ENCODE measurements around the gene SRRM3. TPM values are rescaled to one million over a fixed set of nuclear protein-coding genes. Genes with fewer than 3 reads are reported as not detected.
"Not testable (repeated sequence)": the region's sequence is repeated elsewhere in the genome, so short reads cannot be mapped to it uniquely, and the experiment has no call there.

Gene SRRM3
- total RNA-seq, 1 donor from 2014 or later: 0.23 TPM

DNA sequence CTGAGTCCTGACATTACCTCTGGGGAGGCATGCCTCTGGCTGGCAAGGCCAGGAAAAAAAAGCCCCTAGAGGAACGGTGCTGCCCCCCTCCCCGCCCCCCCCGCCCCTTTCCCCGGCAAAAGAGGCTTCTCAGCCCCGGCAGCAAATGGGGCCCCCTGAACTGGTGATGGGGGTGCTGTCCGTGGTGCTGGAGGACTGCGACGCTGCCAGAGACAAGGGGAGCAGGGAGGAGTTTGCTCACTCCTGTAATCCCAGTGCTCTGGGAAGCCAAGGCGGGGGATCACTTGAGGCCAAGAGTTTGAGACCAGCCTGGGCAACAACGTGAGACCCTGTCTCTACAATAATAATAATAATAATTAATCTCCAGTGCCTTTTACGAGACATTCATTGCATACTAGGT, 23.7 kb downstream of the SRRM3 start:
- Mint-ChIP-seq H3K36me3 (ENCODE audit: low read depth) (no peaks in the 10 kb centered on the region), H3K27me3 (ENCODE audit: low read depth) (peaks cover 5% of the 10 kb centered on the region), H3K9me3 (no peaks in the 10 kb centered on the region), H3K4me1 (ENCODE audit: low read depth) (no peaks in the 10 kb centered on the region), H3K4me3 (ENCODE audit: low read depth) (no peak overlapping the region), H3K27ac (no peak overlapping the region)
- peak; percentile 18 for DNase-seq (ENCODE audit: low spot score)
- intact Hi-C loops (cut with micrococcal nuclease): no loop called here

DNA sequence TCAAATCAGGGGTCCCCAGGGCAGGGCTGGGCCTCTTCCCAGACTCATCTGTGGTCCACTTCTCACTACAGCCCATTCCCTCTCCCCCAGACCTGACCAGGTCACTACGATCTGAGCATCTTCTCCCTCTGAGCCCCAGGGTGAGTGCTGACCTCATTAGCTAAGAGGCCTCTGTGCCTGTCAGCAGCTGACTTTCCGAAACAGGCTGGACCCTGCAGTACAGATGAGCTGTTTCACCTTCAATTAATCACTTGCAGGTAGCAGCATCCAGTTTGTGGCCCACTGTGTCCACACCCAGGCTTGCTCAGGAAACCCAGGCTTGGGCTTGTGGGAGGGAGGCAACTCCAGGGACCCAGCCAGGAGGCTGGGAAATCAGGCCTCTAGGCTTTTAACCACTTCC, 24.3 kb downstream of the SRRM3 start:
- Mint-ChIP-seq H3K27me3 (ENCODE audit: low read depth) (peaks cover 6% of the 10 kb centered on the region), H3K4me1 (ENCODE audit: low read depth) (no peaks in the 10 kb centered on the region), H3K4me3 (ENCODE audit: low read depth) (no peak overlapping the region), H3K27ac (no peak overlapping the region), H3K9me3 (no peaks in the 10 kb centered on the region), H3K36me3 (ENCODE audit: low read depth) (no peaks in the 10 kb centered on the region)
- intact Hi-C loops (cut with micrococcal nuclease): no loop called here
- DNase-seq (ENCODE audit: low spot score): no peak

DNA sequence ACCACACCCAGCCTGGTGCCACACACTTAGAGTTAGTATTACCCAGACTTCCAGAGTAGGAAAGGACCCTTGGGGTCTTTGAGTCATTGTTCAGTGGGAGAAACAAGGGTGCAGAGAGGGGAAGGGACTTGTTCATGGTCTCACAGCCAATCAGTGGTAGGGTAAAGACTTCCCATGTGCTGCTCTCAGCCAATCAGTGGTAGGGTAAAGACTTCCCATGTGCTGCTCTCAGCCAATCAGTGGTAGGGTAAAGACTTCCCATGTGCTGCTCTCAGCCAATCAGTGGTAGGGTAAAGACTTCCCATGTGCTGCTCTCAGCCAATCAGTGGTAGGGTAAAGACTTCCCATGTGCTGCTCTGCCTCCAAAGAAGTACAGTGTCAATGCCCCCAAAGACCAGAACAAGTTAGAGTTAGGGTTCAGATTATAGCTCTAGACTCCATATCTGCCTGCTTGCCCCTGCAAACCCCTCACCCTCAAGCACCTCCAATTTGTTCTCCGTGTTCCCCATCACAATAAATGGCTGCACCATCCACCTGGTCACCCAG, 25.3 kb downstream of the SRRM3 start:
- peaks cover 13% of the 10 kb centered on the region for H3K27me3 Mint-ChIP-seq (ENCODE audit: low read depth)
- DNase-seq (ENCODE audit: low spot score); intact Hi-C loops (cut with micrococcal nuclease); H3K9me3 Mint-ChIP-seq; H3K4me3 Mint-ChIP-seq (ENCODE audit: low read depth); H3K36me3 Mint-ChIP-seq (ENCODE audit: low read depth); H3K27ac Mint-ChIP-seq; H3K4me1 Mint-ChIP-seq (ENCODE audit: low read depth): not testable (repeated sequence)

DNA sequence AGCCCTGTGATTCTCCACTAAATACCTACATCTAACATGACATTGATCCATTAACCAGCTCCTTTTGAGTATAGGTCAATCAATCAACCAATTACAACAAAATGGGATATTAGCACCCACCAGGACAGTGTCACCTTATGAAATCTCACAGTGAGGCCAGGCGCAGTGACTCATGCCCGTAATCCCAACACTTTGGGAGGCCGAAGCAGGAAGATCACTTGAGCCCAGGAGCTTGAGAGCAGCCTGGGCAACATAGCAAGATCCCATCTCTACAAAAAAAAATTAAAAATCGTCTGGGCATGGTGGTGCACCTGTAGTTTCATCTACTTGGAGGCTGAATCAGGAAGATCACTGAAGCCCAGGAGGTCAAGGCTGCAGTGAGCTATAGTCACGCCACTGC, 28.5 kb downstream of the SRRM3 start:
- intact Hi-C loops (cut with micrococcal nuclease): loop anchor here (10.0 kb wide), 1 partner anchor 45 kb away; no protein-coding TSS in a partner anchor
- Mint-ChIP-seq H3K4me3 (ENCODE audit: low read depth) (no peak overlapping the region), H3K9me3 (no peaks in the 10 kb centered on the region), H3K27me3 (ENCODE audit: low read depth) (peaks cover 30% of the 10 kb centered on the region), H3K36me3 (ENCODE audit: low read depth) (no peaks in the 10 kb centered on the region), H3K27ac (no peak overlapping the region), H3K4me1 (ENCODE audit: low read depth) (peaks cover 3% of the 10 kb centered on the region)
- no peak for DNase-seq (ENCODE audit: low spot score)

DNA sequence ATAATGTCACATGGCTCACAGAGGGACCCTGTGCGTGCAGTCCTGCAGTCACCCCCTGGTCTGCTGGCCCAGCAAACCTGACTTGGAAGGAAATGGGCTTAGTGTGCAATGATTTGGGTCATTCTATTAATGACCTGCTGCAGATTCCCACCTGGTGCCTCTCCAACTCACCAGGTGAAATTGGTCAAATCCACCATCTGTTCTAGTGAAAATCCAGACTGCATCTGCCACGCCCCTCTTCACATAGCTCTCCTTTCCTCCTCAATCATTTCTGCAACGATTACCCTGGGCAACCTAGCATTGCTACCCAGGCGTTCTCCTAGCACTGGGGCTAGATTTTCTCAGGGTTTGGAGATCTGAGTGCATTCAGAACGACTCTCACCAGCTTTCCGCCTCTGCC, 29.4 kb downstream of the SRRM3 start:
- H3K27ac Mint-ChIP-seq: no peak overlapping the region
- H3K4me1 Mint-ChIP-seq (ENCODE audit: low read depth): peaks cover 3% of the 10 kb centered on the region
- DNase-seq (ENCODE audit: low spot score): no peak
- H3K9me3 Mint-ChIP-seq: no peaks in the 10 kb centered on the region
- peaks cover 30% of the 10 kb centered on the region for H3K27me3 Mint-ChIP-seq (ENCODE audit: low read depth)
- H3K4me3 Mint-ChIP-seq (ENCODE audit: low read depth): no peak overlapping the region
- intact Hi-C loops (cut with micrococcal nuclease): loop anchor here (10.0 kb wide), 1 partner anchor 46 kb away; no protein-coding TSS in a partner anchor
- no peaks in the 10 kb centered on the region for H3K36me3 Mint-ChIP-seq (ENCODE audit: low read depth)

DNA sequence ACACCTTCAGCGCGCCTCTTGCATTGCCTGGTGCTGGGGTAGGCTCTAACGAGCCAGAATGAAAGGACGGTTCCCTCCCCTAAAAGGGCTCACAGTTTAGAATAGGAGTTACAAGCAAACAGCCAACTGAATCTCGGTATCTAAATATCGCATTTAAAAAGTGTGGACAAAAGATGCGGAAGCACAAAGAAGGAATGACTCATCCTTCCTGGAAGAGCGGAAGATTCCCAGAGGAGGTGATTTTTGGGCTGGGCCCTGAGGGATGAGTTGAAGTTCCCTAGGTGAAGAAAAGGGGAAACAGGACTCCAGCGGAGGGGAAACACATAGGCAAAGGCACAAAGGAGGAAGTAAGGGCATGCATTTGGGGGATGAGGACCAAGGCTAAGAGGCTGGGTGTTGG, 29.9 kb downstream of the SRRM3 start:
- intact Hi-C loops (cut with micrococcal nuclease): loop anchor here (10.0 kb wide), 1 partner anchor 47 kb away; no protein-coding TSS in a partner anchor
- no peak for DNase-seq (ENCODE audit: low spot score)
- Mint-ChIP-seq H3K4me3 (ENCODE audit: low read depth) (no peak overlapping the region), H3K27ac (no peak overlapping the region), H3K9me3 (no peaks in the 10 kb centered on the region), H3K4me1 (ENCODE audit: low read depth) (peaks cover 3% of the 10 kb centered on the region), H3K36me3 (ENCODE audit: low read depth) (no peaks in the 10 kb centered on the region), H3K27me3 (ENCODE audit: low read depth) (peaks cover 32% of the 10 kb centered on the region)

DNA sequence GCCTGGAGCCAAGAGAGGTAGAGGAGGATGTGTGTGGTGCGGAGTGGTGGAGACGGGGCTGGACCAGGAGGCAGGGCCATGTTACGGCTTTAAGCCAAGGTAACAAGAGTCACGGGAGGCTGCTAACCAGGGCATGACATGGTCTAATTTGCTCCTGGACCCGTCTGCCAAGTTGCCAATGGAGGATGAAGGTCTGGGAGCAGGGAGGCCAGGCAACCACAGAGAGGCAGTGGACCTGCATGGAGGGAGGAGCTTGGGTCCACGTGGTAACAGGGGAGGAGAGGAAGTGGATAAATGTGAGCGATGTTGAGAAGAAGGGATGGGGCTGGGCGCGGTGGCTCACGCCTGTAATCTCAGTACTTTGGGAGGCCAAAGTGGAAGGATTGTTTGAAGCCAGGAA, 31.0 kb downstream of the SRRM3 start:
- H3K36me3 Mint-ChIP-seq (ENCODE audit: low read depth): no peaks in the 10 kb centered on the region
- H3K4me1 Mint-ChIP-seq (ENCODE audit: low read depth): peaks cover 3% of the 10 kb centered on the region
- no peak overlapping the region for H3K27ac Mint-ChIP-seq
- no peak overlapping the region for H3K4me3 Mint-ChIP-seq (ENCODE audit: low read depth)
- DNase-seq (ENCODE audit: low spot score): no peak
- intact Hi-C loops (cut with micrococcal nuclease): loop anchor here (10.0 kb wide), 1 partner anchor 48 kb away; no protein-coding TSS in a partner anchor
- peaks cover 37% of the 10 kb centered on the region for H3K27me3 Mint-ChIP-seq (ENCODE audit: low read depth)
- H3K9me3 Mint-ChIP-seq: no peaks in the 10 kb centered on the region

DNA sequence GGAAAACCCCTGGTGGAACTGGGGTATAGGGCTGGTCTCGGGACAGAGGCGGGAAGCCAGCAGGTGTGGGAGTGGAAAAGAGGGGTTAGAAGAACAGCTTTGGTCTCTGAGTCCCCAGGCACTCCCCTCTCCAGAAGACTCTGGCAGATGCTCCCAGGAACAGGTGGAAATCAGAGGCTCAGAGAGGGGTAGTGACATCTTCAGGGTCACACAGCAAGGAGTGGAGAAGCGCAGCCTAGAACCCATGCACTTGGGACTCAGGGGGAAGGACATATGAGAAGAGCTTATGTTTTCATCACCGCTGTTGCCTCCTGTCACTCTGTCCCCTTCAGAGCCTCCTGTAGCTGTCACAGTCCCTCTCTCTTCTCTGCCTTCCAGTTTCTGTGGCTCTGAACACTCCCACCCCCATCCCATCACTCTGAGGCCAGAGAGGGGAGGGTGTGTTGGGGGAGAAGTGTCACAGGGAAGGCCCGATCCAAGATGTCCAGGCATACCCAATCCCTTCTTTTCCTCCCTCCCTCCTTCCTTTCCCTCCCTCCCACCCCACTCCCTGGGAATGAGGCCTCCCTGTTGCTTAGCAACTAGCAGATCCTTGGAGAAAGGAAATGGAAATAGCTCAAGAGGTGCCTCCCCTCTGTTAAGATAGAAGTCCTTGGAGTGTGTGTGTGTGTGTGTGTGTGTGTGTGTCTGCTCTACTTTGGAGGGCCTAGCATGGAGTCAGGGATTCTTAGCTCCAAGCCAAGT, 32.0 kb downstream of the SRRM3 start:
- Mint-ChIP-seq H3K4me3 (ENCODE audit: low read depth) (no peak overlapping the region), H3K36me3 (ENCODE audit: low read depth) (no peaks in the 10 kb centered on the region), H3K27ac (no peak overlapping the region), H3K9me3 (no peaks in the 10 kb centered on the region), H3K27me3 (ENCODE audit: low read depth) (peaks cover 45% of the 10 kb centered on the region), H3K4me1 (ENCODE audit: low read depth) (peaks cover 3% of the 10 kb centered on the region)
- intact Hi-C loops (cut with micrococcal nuclease): loop anchor here (2.0 to 10.0 kb wide), 2 partner anchors 33 to 49 kb away; partner anchors contain the start of gene SRRM3
- no peak for DNase-seq (ENCODE audit: low spot score)

DNA sequence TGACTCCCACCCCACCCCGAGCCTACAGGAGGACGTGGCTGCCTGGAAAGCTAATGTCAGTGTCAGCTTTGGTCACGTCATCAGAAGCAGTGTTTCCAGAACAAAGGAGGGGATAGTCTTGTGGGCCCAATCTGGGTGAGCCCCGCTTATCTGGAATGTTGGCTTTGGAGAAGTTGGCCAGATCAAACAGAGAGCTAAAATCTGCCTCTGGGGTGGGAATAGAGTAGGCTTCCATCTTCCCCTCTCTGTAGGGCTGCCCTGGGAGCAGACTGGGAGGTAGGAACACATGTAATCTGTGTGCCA, 32.5 kb downstream of the SRRM3 start:
- H3K4me1 Mint-ChIP-seq (ENCODE audit: low read depth): peaks cover 3% of the 10 kb centered on the region
- H3K27ac Mint-ChIP-seq: no peak overlapping the region
- peaks cover 45% of the 10 kb centered on the region for H3K27me3 Mint-ChIP-seq (ENCODE audit: low read depth)
- no peaks in the 10 kb centered on the region for H3K9me3 Mint-ChIP-seq
- intact Hi-C loops (cut with micrococcal nuclease): loop anchor here (2.0 to 10.0 kb wide), 2 partner anchors 33 to 49 kb away; partner anchors contain the start of gene SRRM3
- no peak for DNase-seq (ENCODE audit: low spot score)
- peak overlapping the region; percentile 46 for H3K4me3 Mint-ChIP-seq (ENCODE audit: low read depth)
- no peaks in the 10 kb centered on the region for H3K36me3 Mint-ChIP-seq (ENCODE audit: low read depth)

DNA sequence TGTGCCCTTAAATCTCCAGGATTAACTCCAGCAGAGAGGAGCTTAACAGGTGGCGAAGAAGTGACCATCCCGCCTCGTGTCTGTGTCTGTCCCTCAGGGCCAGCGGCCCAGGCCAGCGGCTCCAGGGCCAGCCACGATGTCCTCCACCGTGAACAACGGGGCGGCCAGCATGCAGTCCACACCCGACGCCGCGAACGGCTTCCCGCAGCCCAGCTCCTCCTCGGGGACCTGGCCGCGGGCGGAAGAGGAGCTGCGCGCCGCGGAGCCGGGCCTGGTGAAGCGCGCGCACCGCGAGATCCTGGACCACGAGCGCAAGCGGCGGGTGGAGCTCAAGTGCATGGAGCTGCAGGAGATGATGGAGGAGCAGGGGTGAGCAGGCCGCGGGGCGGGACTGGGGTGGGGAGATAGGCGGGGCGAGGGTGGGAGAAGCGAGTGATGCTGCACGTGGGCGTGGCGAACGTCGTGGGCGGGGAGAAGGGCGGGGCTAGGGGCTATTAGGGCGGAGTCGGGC, 33.3 kb downstream of the SRRM3 start:
- Mint-ChIP-seq H3K27ac (no peak overlapping the region), H3K9me3 (no peaks in the 10 kb centered on the region), H3K4me3 (ENCODE audit: low read depth) (peak overlapping the region; percentile 46), H3K36me3 (ENCODE audit: low read depth) (no peaks in the 10 kb centered on the region), H3K27me3 (ENCODE audit: low read depth) (peaks cover 45% of the 10 kb centered on the region), H3K4me1 (ENCODE audit: low read depth) (peaks cover 3% of the 10 kb centered on the region)
- DNase-seq (ENCODE audit: low spot score): peak; percentile 81
- intact Hi-C loops (cut with micrococcal nuclease): loop anchor here (1.0 to 10.0 kb wide), 3 partner anchors 25 to 50 kb away; partner anchors contain the start of gene SRRM3

DNA sequence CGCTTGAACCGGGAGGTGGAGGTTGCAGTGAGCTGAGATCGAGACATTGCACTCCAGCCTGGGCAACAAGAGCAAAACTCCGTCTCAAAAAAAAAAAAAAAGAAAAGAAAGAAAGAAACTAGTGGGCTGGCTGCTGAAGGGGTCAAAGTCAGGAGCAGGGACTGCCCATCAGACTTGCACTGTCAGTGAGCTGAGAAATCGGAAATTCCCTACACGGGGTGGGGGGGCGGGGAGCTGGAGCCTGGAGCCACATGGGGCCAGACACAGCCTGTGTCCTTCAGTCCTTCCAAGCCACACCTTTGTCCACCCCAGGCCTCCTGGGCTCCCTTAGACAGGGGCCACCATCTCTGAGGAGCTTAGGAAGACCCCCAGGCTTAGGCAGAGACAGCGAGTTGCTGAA, 34.5 kb downstream of the SRRM3 start:
- intact Hi-C loops (cut with micrococcal nuclease): loop anchor here (10.0 kb wide), 1 partner anchor 51 kb away; no protein-coding TSS in a partner anchor
- DNase-seq (ENCODE audit: low spot score): no peak
- Mint-ChIP-seq H3K4me1 (ENCODE audit: low read depth) (peaks cover 3% of the 10 kb centered on the region), H3K36me3 (ENCODE audit: low read depth) (no peaks in the 10 kb centered on the region), H3K27me3 (ENCODE audit: low read depth) (peaks cover 40% of the 10 kb centered on the region), H3K27ac (no peak overlapping the region), H3K4me3 (ENCODE audit: low read depth) (no peak overlapping the region), H3K9me3 (no peaks in the 10 kb centered on the region)

DNA sequence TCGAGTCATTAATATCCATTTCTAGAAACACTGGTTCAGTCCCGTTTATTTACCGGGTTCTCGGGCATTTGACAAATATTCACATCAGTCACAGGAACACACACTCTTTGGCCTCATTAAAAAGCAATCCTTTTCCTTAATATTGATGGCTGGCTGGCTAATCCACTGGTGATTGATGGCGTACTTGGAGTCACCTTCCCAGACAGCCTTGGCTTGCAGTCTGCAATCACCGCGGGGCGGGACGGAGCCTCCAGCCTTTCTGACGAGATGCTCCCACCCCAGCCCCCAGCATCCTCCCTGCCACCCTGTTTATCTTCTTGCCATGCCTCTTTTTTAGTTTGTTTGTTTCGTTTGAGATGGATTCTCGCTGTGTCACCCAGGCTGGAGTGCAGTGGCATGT, 36.6 kb downstream of the SRRM3 start:
- intact Hi-C loops (cut with micrococcal nuclease): loop anchor here (10.0 kb wide), 1 partner anchor 54 kb away; no protein-coding TSS in a partner anchor
- no peaks in the 10 kb centered on the region for H3K9me3 Mint-ChIP-seq
- peaks cover 3% of the 10 kb centered on the region for H3K4me1 Mint-ChIP-seq (ENCODE audit: low read depth)

DNA sequence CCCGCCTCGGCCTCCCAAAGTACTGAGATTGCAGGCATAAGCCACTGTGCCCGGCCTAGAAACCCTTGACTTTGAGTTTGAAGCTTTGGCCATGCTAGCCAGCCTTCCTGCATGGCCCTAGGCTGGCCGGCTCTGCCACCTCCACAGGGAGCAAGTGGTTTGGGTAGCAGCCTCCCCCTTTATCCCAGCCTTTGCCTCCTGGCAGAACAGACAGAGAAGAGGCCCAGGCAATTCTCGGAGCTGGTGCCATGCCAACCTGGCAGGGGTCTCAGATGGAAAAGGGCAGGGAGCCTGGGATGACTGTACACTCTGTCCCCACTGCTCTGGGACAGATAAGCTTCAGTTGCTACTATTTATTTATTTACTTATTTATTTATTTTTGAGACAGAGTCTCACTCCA, 39.4 kb downstream of the SRRM3 start:
- H3K27me3 Mint-ChIP-seq (ENCODE audit: low read depth): peaks cover 14% of the 10 kb centered on the region
- no peak overlapping the region for H3K4me3 Mint-ChIP-seq (ENCODE audit: low read depth)
- H3K36me3 Mint-ChIP-seq (ENCODE audit: low read depth): no peaks in the 10 kb centered on the region
- H3K4me1 Mint-ChIP-seq (ENCODE audit: low read depth): no peaks in the 10 kb centered on the region
- intact Hi-C loops (cut with micrococcal nuclease): no loop called here
- no peak overlapping the region for H3K27ac Mint-ChIP-seq
- no peak for DNase-seq (ENCODE audit: low spot score)
- H3K9me3 Mint-ChIP-seq: no peaks in the 10 kb centered on the region

More for the DNA sequence above, 36.6 kb downstream of the SRRM3 start:
- Mint-ChIP-seq H3K27me3 (ENCODE audit: low read depth) (peaks cover 26% of the 10 kb centered on the region), H3K4me3 (ENCODE audit: low read depth) (no peak overlapping the region), H3K36me3 (ENCODE audit: low read depth) (no peaks in the 10 kb centered on the region), H3K27ac (no peak overlapping the region)
- DNase-seq (ENCODE audit: low spot score): no peak

Measured in activated T-helper 2 cell treated with anti-CD3 and anti-CD28 coated beads, Interferon-gamma antibody, Interleukin-2, Interleukin-4, amounts not matched to agents 10 μg/mL and 5 μg/mL and 100 μg/mL, durations not matched to agents 14 hours and 24 hours and 36 hours (primary cell).